HepG2 (cell line): Measurements from ENCODE around the gene MLX. TPM values are rescaled to one million over a fixed set of nuclear protein-coding genes. Genes with fewer than 3 reads are reported as not detected.

Experiments
- CREM ChIP-seq, 2 experiments: sonication (generic) in 1 of 2; formaldehyde crosslinking in 1 of 2; IDR thresholded peaks; 2 replicates each; pipeline versions ENCODE4 v1.4.0 to v1.6.1; 2016 to 2020; ENCODE audit warnings: antibody characterized with exemption in 1 of 2, mild to moderate bottlenecking in 1 of 2, missing genetic modification reagents in 1 of 2
- ETV6 ChIP-seq: sonication (generic); formaldehyde crosslinking; conservative IDR thresholded peaks from 2 replicates; pipeline ENCODE4 v1.4.0; 2020; ENCODE audit warnings: missing genetic modification reagents
- FLYWCH1 ChIP-seq: sonication (generic); formaldehyde crosslinking; IDR thresholded peaks from 2 replicates; pipeline ENCODE4 v1.8.1; 2023; ENCODE audit warnings: mild to moderate bottlenecking, missing genetic modification reagents
- GPN1 ChIP-seq: sonication (generic); formaldehyde crosslinking; IDR thresholded peaks from 2 replicates; pipeline ENCODE4 v1.5.1; 2020; ENCODE audit warnings: missing genetic modification reagents, borderline replicate concordance
- HOXA9 ChIP-seq: sonication (generic); formaldehyde crosslinking; IDR thresholded peaks from 2 replicates; pipeline ENCODE4 v1.8.1; 2022; ENCODE audit warnings: missing genetic modification reagents, mild to moderate bottlenecking, moderate library complexity, borderline replicate concordance
- KLF12 ChIP-seq: sonication (generic); formaldehyde crosslinking; IDR thresholded peaks from 2 replicates; pipeline ENCODE4 v1.4.0; 2020; ENCODE audit warnings: missing genetic modification reagents, borderline replicate concordance
- MLLT10 ChIP-seq: sonication (generic); formaldehyde crosslinking; IDR thresholded peaks from 2 replicates; pipeline ENCODE4 v1.4.0; 2020; ENCODE audit warnings: missing genetic modification reagents
- PHF8 ChIP-seq: sonication (generic); formaldehyde crosslinking; IDR thresholded peaks from 2 replicates; pipeline ENCODE4 v1.5.0; 2020; ENCODE audit warnings: missing genetic modification reagents
- PRPF4 ChIP-seq: fragments of 200-400 bp; formaldehyde crosslinking; IDR thresholded peaks from 2 replicates; pipeline ENCODE4 v1.6.1; 2016; ENCODE audit warnings: low read length, low read depth; ENCODE audit not compliant: poor library complexity, severe bottlenecking
- PTBP1 ChIP-seq: fragments of 200-400 bp; formaldehyde crosslinking; IDR thresholded peaks from 2 replicates; pipeline ENCODE4 v1.6.1; 2018; ENCODE audit warnings: low read length, low read depth; ENCODE audit not compliant: poor library complexity, severe bottlenecking
- ZNF101 ChIP-seq: sonication (generic); formaldehyde crosslinking; IDR thresholded peaks from 2 replicates; pipeline ENCODE4 v1.4.0; 2020; ENCODE audit warnings: mild to moderate bottlenecking, low read depth, missing genetic modification reagents, borderline replicate concordance
- ZNF234 ChIP-seq: sonication (generic); formaldehyde crosslinking; conservative IDR thresholded peaks from 2 replicates; pipeline ENCODE4 v1.5.1; 2020; ENCODE audit warnings: mild to moderate bottlenecking, missing genetic modification reagents
- ZNF562 ChIP-seq: sonication (generic); formaldehyde crosslinking; IDR thresholded peaks from 2 replicates; pipeline ENCODE4 v1.8.0; 2022; ENCODE audit warnings: missing genetic modification reagents, borderline replicate concordance
- ZSCAN21 ChIP-seq: sonication (generic); formaldehyde crosslinking; IDR thresholded peaks from 2 replicates; pipeline ENCODE4 v1.8.0; 2022; ENCODE audit warnings: mild to moderate bottlenecking, missing genetic modification reagents, moderate library complexity, borderline replicate concordance
- ZSCAN22 ChIP-seq: sonication (generic); formaldehyde crosslinking; IDR thresholded peaks from 2 replicates; pipeline ENCODE4 v1.4.0; 2020; ENCODE audit warnings: mild to moderate bottlenecking, missing genetic modification reagents
- polyA plus RNA-seq, 8 experiments: library from polyadenylated mRNA; depleted of rRNA in 3 of 8; stranded (reverse) in 7 of 8; unstranded in 1 of 8; fragments of >200 nt; fragmentation: Illumina TruSeq in 4 of 8; extraction: Trizol in 4 of 8; gene quantifications; 2 replicates each; pipeline versions ENCODE4 v1.2.1 to v1.2.3, GENCODE V29; 2011 to 2016; ENCODE audit warnings: low read depth in 4 of 8, missing spikeins in 1 of 8, mixed read lengths in 1 of 8; ENCODE audit not compliant: insufficient read depth in 1 of 8
- total RNA-seq, 5 experiments: library from RNA; depleted of rRNA; stranded (reverse); fragments of >200 nt; fragmentation: Illumina TruSeq; extraction: Trizol; gene quantifications; 2 replicates each; pipeline ENCODE4 v1.2.3, GENCODE V29; 2016; ENCODE audit warnings: low read depth in 1 of 5
- TF ChIP-seq, protein P1 (sequence below): sonication (generic); formaldehyde crosslinking; IDR thresholded peaks from 2 replicates; pipeline ENCODE4 v1.5.0; 2020; ENCODE audit warnings: missing genetic modification reagents
- TF ChIP-seq, protein P2 (sequence below): sonication (generic); formaldehyde crosslinking; IDR thresholded peaks from 2 replicates; pipeline ENCODE4 v1.4.0; 2020; ENCODE audit warnings: missing genetic modification reagents, borderline replicate concordance
- TF ChIP-seq, protein P3 (sequence below): sonication (generic); formaldehyde crosslinking; IDR thresholded peaks from 2 replicates; pipeline ENCODE4 v1.4.0; 2020; ENCODE audit warnings: missing genetic modification reagents, mild to moderate bottlenecking, borderline replicate concordance
- TF ChIP-seq, protein P4 (sequence below): sonication (generic); formaldehyde crosslinking; IDR thresholded peaks from 2 replicates; pipeline ENCODE4 v1.5.1; 2020; ENCODE audit warnings: mild to moderate bottlenecking, missing genetic modification reagents
- TF ChIP-seq, protein P5 (sequence below): sonication (generic); formaldehyde crosslinking; IDR thresholded peaks from 2 replicates; pipeline ENCODE4 v1.8.1; 2022; ENCODE audit warnings: mild to moderate bottlenecking, missing genetic modification reagents

Gene MLX
- total and polyA plus RNA-seq, 2 of the 13 experiments (the other 11 are each of a cell fraction or from before 2014, with no cell fraction given) = 38.9 to 74.4 TPM

DNA sequence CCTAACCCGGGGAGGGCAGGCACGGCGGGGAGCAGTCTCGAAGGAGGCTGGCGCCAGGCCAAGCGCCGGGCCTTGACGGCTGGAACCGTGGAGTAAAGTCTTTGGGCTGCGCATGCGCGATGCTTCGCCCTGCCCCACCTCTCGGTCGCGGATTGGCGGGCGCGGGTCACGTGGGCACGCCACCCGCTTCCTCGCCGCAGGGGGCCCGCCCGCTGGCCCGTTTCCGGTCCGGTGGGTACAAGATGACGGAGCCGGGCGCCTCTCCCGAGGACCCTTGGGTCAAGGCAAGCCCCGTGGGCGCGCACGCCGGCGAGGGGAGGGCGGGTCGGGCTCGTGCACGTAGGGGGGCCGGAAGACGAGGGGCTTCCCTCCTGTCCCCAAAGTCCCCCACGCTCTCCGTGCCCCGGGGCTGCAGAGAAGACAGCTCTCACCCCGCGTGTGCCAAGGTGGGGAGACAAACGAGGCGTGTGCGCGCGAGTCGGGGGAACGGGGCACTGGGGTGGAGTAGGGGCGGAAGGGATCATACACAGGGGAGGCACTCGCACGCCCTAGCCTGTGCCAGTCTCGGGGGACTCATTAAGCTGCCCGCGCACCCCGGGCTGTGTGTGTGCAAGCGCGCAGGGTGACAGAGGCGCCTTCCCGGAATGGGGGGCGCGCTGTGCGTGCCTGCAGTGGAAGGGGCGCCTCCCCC lies at the start of gene MLX (continued):
- TF ChIP-seq, protein P1, sequence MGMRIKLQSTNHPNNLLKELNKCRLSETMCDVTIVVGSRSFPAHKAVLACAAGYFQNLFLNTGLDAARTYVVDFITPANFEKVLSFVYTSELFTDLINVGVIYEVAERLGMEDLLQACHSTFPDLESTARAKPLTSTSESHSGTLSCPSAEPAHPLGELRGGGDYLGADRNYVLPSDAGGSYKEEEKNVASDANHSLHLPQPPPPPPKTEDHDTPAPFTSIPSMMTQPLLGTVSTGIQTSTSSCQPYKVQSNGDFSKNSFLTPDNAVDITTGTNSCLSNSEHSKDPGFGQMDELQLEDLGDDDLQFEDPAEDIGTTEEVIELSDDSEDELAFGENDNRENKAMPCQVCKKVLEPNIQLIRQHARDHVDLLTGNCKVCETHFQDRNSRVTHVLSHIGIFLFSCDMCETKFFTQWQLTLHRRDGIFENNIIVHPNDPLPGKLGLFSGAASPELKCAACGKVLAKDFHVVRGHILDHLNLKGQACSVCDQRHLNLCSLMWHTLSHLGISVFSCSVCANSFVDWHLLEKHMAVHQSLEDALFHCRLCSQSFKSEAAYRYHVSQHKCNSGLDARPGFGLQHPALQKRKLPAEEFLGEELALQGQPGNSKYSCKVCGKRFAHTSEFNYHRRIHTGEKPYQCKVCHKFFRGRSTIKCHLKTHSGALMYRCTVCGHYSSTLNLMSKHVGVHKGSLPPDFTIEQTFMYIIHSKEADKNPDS (CRISPR knock-in tag) = peak; percentile 91; the same call in 1 of the 2 replicates
- peak; percentile 85; the same call in 1 of the 2 replicates for TF ChIP-seq ETV6 (CRISPR knock-in tag)
- TF ChIP-seq, protein P2, sequence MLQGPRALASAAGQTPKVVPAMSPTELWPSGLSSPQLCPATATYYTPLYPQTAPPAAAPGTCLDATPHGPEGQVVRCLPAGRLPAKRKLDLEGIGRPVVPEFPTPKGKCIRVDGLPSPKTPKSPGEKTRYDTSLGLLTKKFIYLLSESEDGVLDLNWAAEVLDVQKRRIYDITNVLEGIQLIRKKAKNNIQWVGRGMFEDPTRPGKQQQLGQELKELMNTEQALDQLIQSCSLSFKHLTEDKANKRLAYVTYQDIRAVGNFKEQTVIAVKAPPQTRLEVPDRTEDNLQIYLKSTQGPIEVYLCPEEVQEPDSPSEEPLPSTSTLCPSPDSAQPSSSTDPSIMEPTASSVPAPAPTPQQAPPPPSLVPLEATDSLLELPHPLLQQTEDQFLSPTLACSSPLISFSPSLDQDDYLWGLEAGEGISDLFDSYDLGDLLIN (CRISPR knock-in tag) = no peak
- peak; percentile 75; the same call in 1 of the 2 replicates for TF ChIP-seq PHF8 (CRISPR knock-in tag)
- TF ChIP-seq, protein P3, sequence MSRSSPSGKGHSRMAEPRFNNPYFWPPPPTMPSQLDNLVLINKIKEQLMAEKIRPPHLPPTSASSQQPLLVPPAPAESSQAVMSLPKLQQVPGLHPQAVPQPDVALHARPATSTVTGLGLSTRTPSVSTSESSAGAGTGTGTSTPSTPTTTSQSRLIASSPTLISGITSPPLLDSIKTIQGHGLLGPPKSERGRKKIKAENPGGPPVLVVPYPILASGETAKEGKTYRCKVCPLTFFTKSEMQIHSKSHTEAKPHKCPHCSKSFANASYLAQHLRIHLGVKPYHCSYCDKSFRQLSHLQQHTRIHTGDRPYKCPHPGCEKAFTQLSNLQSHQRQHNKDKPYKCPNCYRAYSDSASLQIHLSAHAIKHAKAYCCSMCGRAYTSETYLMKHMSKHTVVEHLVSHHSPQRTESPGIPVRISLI (CRISPR knock-in tag) = no peak
- TF ChIP-seq FLYWCH1 (CRISPR knock-in tag) = no peak
- TF ChIP-seq ZSCAN21 (CRISPR knock-in tag) = peak; percentile 45; the same call in 1 of the 2 replicates
- TF ChIP-seq, protein P4, sequence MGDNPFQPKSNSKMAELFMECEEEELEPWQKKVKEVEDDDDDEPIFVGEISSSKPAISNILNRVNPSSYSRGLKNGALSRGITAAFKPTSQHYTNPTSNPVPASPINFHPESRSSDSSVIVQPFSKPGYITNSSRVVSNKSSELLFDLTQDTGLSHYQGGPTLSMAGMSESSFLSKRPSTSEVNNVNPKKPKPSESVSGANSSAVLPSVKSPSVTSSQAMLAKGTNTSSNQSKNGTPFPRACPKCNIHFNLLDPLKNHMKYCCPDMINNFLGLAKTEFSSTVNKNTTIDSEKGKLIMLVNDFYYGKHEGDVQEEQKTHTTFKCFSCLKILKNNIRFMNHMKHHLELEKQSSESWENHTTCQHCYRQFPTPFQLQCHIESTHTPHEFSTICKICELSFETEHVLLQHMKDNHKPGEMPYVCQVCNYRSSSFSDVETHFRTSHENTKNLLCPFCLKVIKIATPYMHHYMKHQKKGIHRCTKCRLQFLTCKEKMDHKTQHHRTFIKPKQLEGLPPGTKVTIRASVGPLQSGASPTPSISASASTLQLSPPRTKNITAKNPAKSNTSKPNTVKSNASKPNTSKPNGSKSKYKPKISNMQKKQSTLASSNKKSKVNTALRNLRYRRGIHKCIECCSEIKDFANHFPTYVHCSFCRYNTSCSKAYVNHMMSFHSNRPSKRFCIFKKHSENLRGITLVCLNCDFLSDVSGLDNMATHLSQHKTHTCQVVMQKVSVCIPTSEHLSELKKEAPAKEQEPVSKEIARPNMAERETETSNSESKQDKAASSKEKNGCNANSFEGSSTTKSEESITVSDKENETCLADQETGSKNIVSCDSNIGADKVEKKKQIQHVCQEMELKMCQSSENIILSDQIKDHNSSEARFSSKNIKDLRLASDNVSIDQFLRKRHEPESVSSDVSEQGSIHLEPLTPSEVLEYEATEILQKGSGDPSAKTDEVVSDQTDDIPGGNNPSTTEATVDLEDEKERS = no peak
- TF ChIP-seq HOXA9 = peak; percentile 45; the same call in 1 of the 2 replicates
- peak; percentile 31; the same call in 1 of the 2 replicates for TF ChIP-seq KLF12
- no peak for TF ChIP-seq MLLT10 (CRISPR knock-in tag)
- TF ChIP-seq ZNF234 (CRISPR knock-in tag) = no peak
- TF ChIP-seq ZNF562 = no peak
- TF ChIP-seq PRPF4 = no peak
- no peak for TF ChIP-seq ZSCAN22 (CRISPR knock-in tag)
- TF ChIP-seq GPN1 = no peak
- TF ChIP-seq, protein P5, sequence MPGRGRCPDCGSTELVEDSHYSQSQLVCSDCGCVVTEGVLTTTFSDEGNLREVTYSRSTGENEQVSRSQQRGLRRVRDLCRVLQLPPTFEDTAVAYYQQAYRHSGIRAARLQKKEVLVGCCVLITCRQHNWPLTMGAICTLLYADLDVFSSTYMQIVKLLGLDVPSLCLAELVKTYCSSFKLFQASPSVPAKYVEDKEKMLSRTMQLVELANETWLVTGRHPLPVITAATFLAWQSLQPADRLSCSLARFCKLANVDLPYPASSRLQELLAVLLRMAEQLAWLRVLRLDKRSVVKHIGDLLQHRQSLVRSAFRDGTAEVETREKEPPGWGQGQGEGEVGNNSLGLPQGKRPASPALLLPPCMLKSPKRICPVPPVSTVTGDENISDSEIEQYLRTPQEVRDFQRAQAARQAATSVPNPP (CRISPR knock-in tag) = peak; percentile 89
- no peak for TF ChIP-seq PTBP1
- TF ChIP-seq ZNF101 (CRISPR knock-in tag) = no peak
- no peak for TF ChIP-seq CREM (IDR thresholded peaks at IDR 0.05)
- TF ChIP-seq CREM (CRISPR knock-in tag; IDR thresholded peaks at IDR 0.05) = no peak
